K562 (cell line): ENCODE measurements around the gene CCN5. TPM values are rescaled to one million over a fixed set of nuclear protein-coding genes. Genes with fewer than 3 reads are reported as not detected.

Source experiments
- ATAC-seq: fragments of 200-7000 bp; cut with Tn5 transposase; 3 replicates; pipeline ENCODE4 v1.9.1; 2020; ENCODE audit warnings: moderate library complexity
- BruUV-seq: library from RNA; stranded (reverse); fragments of 400-500 nt; replicated peaks from 2 replicates; lab custom pipeline; 2021; lab: Mats Ljungman, UMichigan
- CTCF ChIA-PET: fragments of 300-600 bp; formaldehyde crosslinking; extraction: SDS; loops from one replicate; lab custom pipeline; 2021; ENCODE audit warnings: low intra/inter-chr PET ratio; lab: Yijun Ruan, JAX
- POLR2A ChIA-PET: fragments of 300-600, 350-650 bp; sonication (Branson Sonifier 250); formaldehyde crosslinking; extraction: SDS; loops from one replicate; lab custom pipeline; 2021; ENCODE audit warnings: antibody characterized with exemption, inconsistent platforms; lab: Yijun Ruan, JAX
- DNase-seq, 4 experiments: peaks; one replicate each; pipeline versions ENCODE4 v3.0.0 to v3.0.0-alpha.2; 2011 to 2018; ENCODE audit warnings: low spot score in 3 of 4, mixed read lengths in 3 of 4; ENCODE audit errors: extremely low read depth in 1 of 4
- FAIRE-seq: peaks from 2 replicates; lab custom pipeline; 2011; peaks lifted over from hg19 to GRCh38; lab: Jason Lieb, UNC
- H2AFZ ChIP-seq: 2 replicates; pipeline ENCODE4 v1.6.0; 2011; ENCODE audit warnings: low read depth, low read length, control low read depth, inconsistent platforms
- H3K27ac ChIP-seq: fragments of 200-600 bp; 3 replicates; pipeline ENCODE4 v1.8.0; 2011; ENCODE audit warnings: low read depth, mild to moderate bottlenecking, control low read depth, inconsistent platforms, low read length, moderate library complexity, mixed read lengths; ENCODE audit errors: extremely low read depth
- H3K27me3 ChIP-seq, 2 experiments: fragments of 300-600 bp in 1 of 2; 2 replicates in 1 of 2; 3 replicates in 1 of 2; pipeline versions ENCODE4 v1.6.0 to v1.8.0; 2011; ENCODE audit warnings: inconsistent platforms in 2 of 2, low read length in 2 of 2, mild to moderate bottlenecking in 1 of 2, mixed read lengths in 1 of 2, moderate library complexity in 1 of 2; ENCODE audit not compliant: control insufficient read depth in 2 of 2, insufficient read depth in 2 of 2
- H3K36me3 ChIP-seq: fragments of 300-600 bp; 3 replicates; pipeline ENCODE4 v1.8.0; 2011; ENCODE audit warnings: mild to moderate bottlenecking, low read length, inconsistent platforms; ENCODE audit not compliant: control insufficient read depth, insufficient read depth
- H3K4me1 ChIP-seq, 2 experiments: fragments of 200-600 bp in 1 of 2; replicated peaks in 1 of 2; 2 replicates in 1 of 2; 3 replicates in 1 of 2; pipeline versions ENCODE4 v1.5.1 to v1.8.0; 2011; ENCODE audit warnings: inconsistent platforms in 2 of 2, low read length in 2 of 2, mild to moderate bottlenecking in 1 of 2, mixed read lengths in 1 of 2, moderate library complexity in 1 of 2; ENCODE audit not compliant: control insufficient read depth in 2 of 2, insufficient read depth in 2 of 2
- H3K4me2 ChIP-seq: 2 replicates; pipeline ENCODE4 v1.6.1; 2011; ENCODE audit warnings: low read length, control low read depth, inconsistent platforms, mixed read lengths; ENCODE audit not compliant: insufficient read depth
- H3K4me3 ChIP-seq: fragments of 200-600 bp; sonication (generic), shearing (Covaris generic); 2 replicates; pipeline ENCODE4 v1.5.1; 2016; ENCODE audit warnings: control low read depth, inconsistent platforms
- H3K79me2 ChIP-seq: fragments of 200-600 bp; 3 replicates; pipeline ENCODE4 v1.8.0; 2011; ENCODE audit warnings: low read length, inconsistent platforms; ENCODE audit not compliant: control insufficient read depth, insufficient read depth
- H3K9ac ChIP-seq, 2 experiments: 2 replicates each; pipeline versions ENCODE4 v1.6.0 to v1.6.1; 2011; ENCODE audit warnings: low read depth in 2 of 2, low read length in 2 of 2, control low read depth in 1 of 2, inconsistent platforms in 1 of 2, mild to moderate bottlenecking in 1 of 2, mixed read lengths in 1 of 2; ENCODE audit not compliant: insufficient read depth in 1 of 2
- H3K9me1 ChIP-seq: one replicate; pipeline ENCODE4 v1.6.0; 2011; ENCODE audit warnings: inconsistent platforms, mild to moderate bottlenecking, low read length, moderate library complexity; ENCODE audit not compliant: control insufficient read depth, insufficient read depth
- H3K9me3 ChIP-seq: replicated peaks from 2 replicates; pipeline ENCODE4 v1.5.1; 2011; ENCODE audit warnings: low read depth, low read length, inconsistent platforms; ENCODE audit not compliant: control insufficient read depth, insufficient read depth
- H4K20me1 ChIP-seq: replicated peaks from 2 replicates; pipeline ENCODE4 v1.6.1; 2011; ENCODE audit warnings: low read length, inconsistent platforms, mixed read lengths; ENCODE audit not compliant: control insufficient read depth, insufficient read depth
- ADNP ChIP-seq: fragments of 200-800 bp; sonication (Bioruptor generic); IDR thresholded peaks from 2 replicates; pipeline ENCODE4 v1.6.1; 2016; ENCODE audit warnings: missing genetic modification characterization, missing compliant biosample characterization
- BACH1 ChIP-seq: fragments of 200-800 bp; sonication (Bioruptor generic); IDR thresholded peaks from 2 replicates; pipeline ENCODE4 v1.6.1; 2016; ENCODE audit warnings: missing genetic modification characterization, missing compliant biosample characterization
- CBX2 ChIP-seq: fragments of 200-600 bp; sonication (generic); IDR thresholded peaks from one replicate; pipeline ENCODE4 v1.6.1; 2012; ENCODE audit warnings: mild to moderate bottlenecking, low read length, inconsistent platforms; ENCODE audit not compliant: insufficient read depth, poor library complexity, severe bottlenecking
- FOXA1 ChIP-seq: fragments of 450-650 bp; IDR thresholded peaks from 2 replicates; pipeline ENCODE4 v1.6.1; 2016; ENCODE audit warnings: mild to moderate bottlenecking, borderline replicate concordance
- KLF1 ChIP-seq: fragments of 450-650 bp; IDR thresholded peaks from 2 replicates; pipeline ENCODE4 v1.6.1; 2016; ENCODE audit warnings: missing genetic modification characterization, missing compliant biosample characterization
- KLF16 ChIP-seq: IDR thresholded peaks from 2 replicates; pipeline ENCODE4 v1.6.1; 2016; ENCODE audit warnings: antibody characterized with exemption
- NFATC3 ChIP-seq: fragments of 450-650 bp; IDR thresholded peaks from 2 replicates; pipeline ENCODE4 v1.6.1; 2017; ENCODE audit warnings: mild to moderate bottlenecking
- SMAD1 ChIP-seq: fragments of 150-350 bp; IDR thresholded peaks from 2 replicates; pipeline ENCODE4 v1.6.1; 2014; ENCODE audit warnings: low read length, low read depth; ENCODE audit not compliant: partially characterized antibody
- SMAD3 ChIP-seq: fragments of 450-650 bp; formaldehyde crosslinking; conservative IDR thresholded peaks from 2 replicates; pipeline ENCODE4 v1.4.0; 2020; ENCODE audit warnings: mild to moderate bottlenecking
- ZNF76 ChIP-seq: fragments of 250-450 bp; sonication (Bioruptor Pico); IDR thresholded peaks from 2 replicates; pipeline ENCODE4 v1.4.0; 2020; ENCODE audit warnings: mild to moderate bottlenecking, moderate library complexity, borderline replicate concordance
- WGBS: fragments of 100-300 bp; shearing (Covaris generic); methylation state at CpG from one replicate; pipeline ENCODE4 v1.1.6; 2016; ENCODE audit warnings: low coverage, mixed read lengths; ENCODE audit not compliant: insufficient coverage; ENCODE audit errors: missing lambda C conversion rate; 5-methylcytosine and 5-hydroxymethylcytosine counted together
- in situ Hi-C: fragments of 300-500 bp; cut with MboI; formaldehyde crosslinking; loops from 4 replicates; pipeline ENCODE4 v1.15.0; 2018; ENCODE audit warnings: inconsistent platforms, mixed read lengths
- intact Hi-C: fragments of 100-400 bp; cut with micrococcal nuclease; formaldehyde crosslinking; loops from 2 replicates; pipeline ENCODE4 v1.14.2; 2022
- polyA plus RNA-seq, 8 experiments: library from polyadenylated mRNA; depleted of rRNA in 4 of 8; stranded (reverse) in 5 of 8; unstranded in 3 of 8; fragments of >200 nt; fragmentation: Nextera tagmentation in 2 of 8; fragmentation: Illumina TruSeq in 1 of 8; extraction: Ambion mirVana in 2 of 8; extraction: Trizol in 1 of 8; gene quantifications; 2 replicates each; pipeline versions ENCODE4 v1.2.1 to v1.2.3, GENCODE V29; 2011 to 2014; ENCODE audit warnings: inconsistent platforms in 1 of 8, missing spikeins in 1 of 8
- total RNA-seq, 7 experiments: library from RNA; depleted of rRNA in 6 of 7; stranded (reverse); fragments of >200 nt in 6 of 7; fragmentation: Illumina TruSeq in 2 of 7; extraction: Trizol in 2 of 7; gene quantifications; 2 replicates each; pipeline versions ENCODE4 v1.2.1 to v1.2.3, GENCODE V29; 2011 to 2021; ENCODE audit warnings: low replicate concordance in 1 of 7
- TF ChIP-seq, protein P1 (sequence below): fragments of 450-650 bp; formaldehyde crosslinking; IDR thresholded peaks from 2 replicates; pipeline ENCODE4 v1.4.0; 2020; ENCODE audit warnings: mild to moderate bottlenecking, mixed read lengths
- TF ChIP-seq, protein P2 (sequence below): sonication (generic); formaldehyde crosslinking; IDR thresholded peaks from 2 replicates; pipeline ENCODE4 v1.8.0; 2022; ENCODE audit warnings: missing genetic modification reagents, mild to moderate bottlenecking, borderline replicate concordance
- TF ChIP-seq, protein P3 (sequence below): fragments of 250-450 bp; sonication (Bioruptor Pico); IDR thresholded peaks from 2 replicates; pipeline ENCODE4 v1.8.0; 2022; ENCODE audit warnings: moderate library complexity, mild to moderate bottlenecking, inconsistent platforms
- TF ChIP-seq, protein P4 (sequence below): sonication (generic); formaldehyde crosslinking; IDR thresholded peaks from 2 replicates; pipeline ENCODE4 v1.8.1; 2023; ENCODE audit warnings: mild to moderate bottlenecking, missing genetic modification reagents

The CCN5 gene
- total and polyA plus RNA-seq, 9 of the 15 experiments (the other 6 are each of a cell fraction or from before 2014, with no cell fraction given), result not detected

DNA sequence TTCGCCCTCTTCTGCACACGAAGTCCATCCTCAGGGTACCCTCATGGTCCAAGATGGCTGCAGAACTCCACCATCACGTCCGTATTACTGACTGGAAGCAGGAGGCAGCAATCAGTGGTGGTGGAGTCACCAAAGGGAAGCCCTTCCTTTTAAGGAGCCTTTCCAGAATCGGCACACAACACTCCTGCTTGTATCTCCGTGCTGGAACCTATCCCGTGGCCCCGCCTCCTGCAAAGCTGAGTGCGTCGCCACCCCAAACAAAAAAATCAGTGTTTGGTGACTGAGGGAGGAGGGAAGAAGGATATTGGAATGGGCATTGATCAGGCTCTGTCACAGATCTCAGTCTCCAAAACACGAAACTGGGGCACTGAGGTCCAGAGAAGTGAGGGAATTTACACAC, 5.8 kb upstream of the CCN5 start (continued):
- no peak for TF ChIP-seq KLF1 (tag)
- TF ChIP-seq, protein P1, sequence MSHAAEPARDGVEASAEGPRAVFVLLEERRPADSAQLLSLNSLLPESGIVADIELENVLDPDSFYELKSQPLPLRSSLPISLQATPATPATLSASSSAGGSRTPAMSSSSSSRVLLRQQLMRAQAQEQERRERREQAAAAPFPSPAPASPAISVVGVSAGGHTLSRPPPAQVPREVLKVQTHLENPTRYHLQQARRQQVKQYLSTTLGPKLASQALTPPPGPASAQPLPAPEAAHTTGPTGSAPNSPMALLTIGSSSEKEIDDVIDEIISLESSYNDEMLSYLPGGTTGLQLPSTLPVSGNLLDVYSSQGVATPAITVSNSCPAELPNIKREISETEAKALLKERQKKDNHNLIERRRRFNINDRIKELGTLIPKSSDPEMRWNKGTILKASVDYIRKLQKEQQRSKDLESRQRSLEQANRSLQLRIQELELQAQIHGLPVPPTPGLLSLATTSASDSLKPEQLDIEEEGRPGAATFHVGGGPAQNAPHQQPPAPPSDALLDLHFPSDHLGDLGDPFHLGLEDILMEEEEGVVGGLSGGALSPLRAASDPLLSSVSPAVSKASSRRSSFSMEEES (CRISPR knock-in tag), result no peak
- TF ChIP-seq ADNP (tag), result no peak
- TF ChIP-seq, all 486 proteins: peak for 0

DNA sequence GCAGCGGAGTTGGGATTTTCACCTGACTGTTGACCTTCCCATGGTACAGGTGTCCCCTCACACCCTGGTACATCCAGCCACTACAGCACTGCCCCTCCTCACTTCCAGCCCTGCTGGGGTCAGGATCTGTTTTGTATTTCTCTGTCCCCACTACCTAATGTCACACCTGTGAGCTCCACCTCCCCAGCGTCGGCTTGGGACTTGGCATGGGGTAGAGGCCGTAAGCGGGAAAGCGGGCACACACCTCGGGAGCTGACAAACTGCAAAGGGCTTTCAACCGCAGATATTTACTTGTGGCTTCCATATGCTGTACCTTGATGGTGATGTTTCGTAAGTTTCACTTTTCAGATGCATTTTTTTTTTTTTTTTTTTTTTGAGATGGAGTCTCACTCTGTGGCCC, 5.4 kb upstream of the CCN5 start:
- Histone ChIP-seq H3K4me1 (peaks cover 0 to 8% of the 10 kb centered on the region in 2 experiments; a peak in 2 of 5 replicates), H4K20me1 (0 out of 2 replicates have a peak, but pooled peaks cover 3% of the 10 kb centered on the region), H3K9me3 (no peaks in the 10 kb centered on the region), H3K27me3 (peaks cover 27 to 46% of the 10 kb centered on the region in 2 experiments), H3K9me1 (no peaks in the 10 kb centered on the region), H3K79me2 (no peaks in the 10 kb centered on the region), H3K4me2 (no peak overlapping the region), H3K27ac (no peak overlapping the region)
- BruUV-seq, result no TSS peak
- DNase-seq, result no peak
- POLR2A ChIA-PET, result interaction anchor here (0.6 kb wide), 2 partner anchors 9 to 57 kb away, joined by 3 to 4 read pairs; no protein-coding TSS in a partner anchor
- TF ChIP-seq, protein P2, sequence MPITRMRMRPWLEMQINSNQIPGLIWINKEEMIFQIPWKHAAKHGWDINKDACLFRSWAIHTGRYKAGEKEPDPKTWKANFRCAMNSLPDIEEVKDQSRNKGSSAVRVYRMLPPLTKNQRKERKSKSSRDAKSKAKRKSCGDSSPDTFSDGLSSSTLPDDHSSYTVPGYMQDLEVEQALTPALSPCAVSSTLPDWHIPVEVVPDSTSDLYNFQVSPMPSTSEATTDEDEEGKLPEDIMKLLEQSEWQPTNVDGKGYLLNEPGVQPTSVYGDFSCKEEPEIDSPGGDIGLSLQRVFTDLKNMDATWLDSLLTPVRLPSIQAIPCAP, result no peak
- TF ChIP-seq KLF16, result no peak
- no peak for TF ChIP-seq SMAD3
- no peak for TF ChIP-seq NFATC3
- TF ChIP-seq, protein P3, sequence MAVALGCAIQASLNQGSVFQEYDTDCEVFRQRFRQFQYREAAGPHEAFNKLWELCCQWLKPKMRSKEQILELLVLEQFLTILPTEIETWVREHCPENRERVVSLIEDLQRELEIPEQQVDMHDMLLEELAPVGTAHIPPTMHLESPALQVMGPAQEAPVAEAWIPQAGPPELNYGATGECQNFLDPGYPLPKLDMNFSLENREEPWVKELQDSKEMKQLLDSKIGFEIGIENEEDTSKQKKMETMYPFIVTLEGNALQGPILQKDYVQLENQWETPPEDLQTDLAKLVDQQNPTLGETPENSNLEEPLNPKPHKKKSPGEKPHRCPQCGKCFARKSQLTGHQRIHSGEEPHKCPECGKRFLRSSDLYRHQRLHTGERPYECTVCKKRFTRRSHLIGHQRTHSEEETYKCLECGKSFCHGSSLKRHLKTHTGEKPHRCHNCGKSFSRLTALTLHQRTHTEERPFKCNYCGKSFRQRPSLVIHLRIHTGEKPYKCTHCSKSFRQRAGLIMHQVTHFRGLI (CRISPR knock-in tag), result no peak
- no peak for TF ChIP-seq CBX2
- no peak for TF ChIP-seq FOXA1
- no peak for TF ChIP-seq SMAD1
- TF ChIP-seq BACH1 (tag), result no peak
- no peak for TF ChIP-seq ZNF76 (CRISPR knock-in tag)
- TF ChIP-seq, protein P4, sequence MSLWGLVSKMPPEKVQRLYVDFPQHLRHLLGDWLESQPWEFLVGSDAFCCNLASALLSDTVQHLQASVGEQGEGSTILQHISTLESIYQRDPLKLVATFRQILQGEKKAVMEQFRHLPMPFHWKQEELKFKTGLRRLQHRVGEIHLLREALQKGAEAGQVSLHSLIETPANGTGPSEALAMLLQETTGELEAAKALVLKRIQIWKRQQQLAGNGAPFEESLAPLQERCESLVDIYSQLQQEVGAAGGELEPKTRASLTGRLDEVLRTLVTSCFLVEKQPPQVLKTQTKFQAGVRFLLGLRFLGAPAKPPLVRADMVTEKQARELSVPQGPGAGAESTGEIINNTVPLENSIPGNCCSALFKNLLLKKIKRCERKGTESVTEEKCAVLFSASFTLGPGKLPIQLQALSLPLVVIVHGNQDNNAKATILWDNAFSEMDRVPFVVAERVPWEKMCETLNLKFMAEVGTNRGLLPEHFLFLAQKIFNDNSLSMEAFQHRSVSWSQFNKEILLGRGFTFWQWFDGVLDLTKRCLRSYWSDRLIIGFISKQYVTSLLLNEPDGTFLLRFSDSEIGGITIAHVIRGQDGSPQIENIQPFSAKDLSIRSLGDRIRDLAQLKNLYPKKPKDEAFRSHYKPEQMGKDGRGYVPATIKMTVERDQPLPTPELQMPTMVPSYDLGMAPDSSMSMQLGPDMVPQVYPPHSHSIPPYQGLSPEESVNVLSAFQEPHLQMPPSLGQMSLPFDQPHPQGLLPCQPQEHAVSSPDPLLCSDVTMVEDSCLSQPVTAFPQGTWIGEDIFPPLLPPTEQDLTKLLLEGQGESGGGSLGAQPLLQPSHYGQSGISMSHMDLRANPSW (CRISPR knock-in tag), result no peak
- TF ChIP-seq, all 486 proteins: peak for 0
- Histone ChIP-seq H2AFZ (no peak overlapping the region), H3K9ac (no peak overlapping the region), H3K36me3 (no peaks in the 10 kb centered on the region), H3K4me3 (no peak overlapping the region)
- in situ Hi-C loops, result no loop called here
- 17% methylated on average over 9 of the region's 9 CpGs for WGBS
- ATAC-seq (no peak), FAIRE-seq (no peak)
- intact Hi-C loops, result no loop called here
- CTCF ChIA-PET, result interaction anchor here (0.7 kb wide), 1 partner anchor 510 kb away, joined by 4 read pairs; no protein-coding TSS in a partner anchor
